ENCODE measurements around the gene NDFIP1.

The NDFIP1 gene

GRCh38 chr5:142095035-142095434, 13.5 kb upstream of the NDFIP1 start:
- DNase-seq = no peak

- DNase-seq = no peak
Observed at GRCh38 chr5:142095651-142096330, 12.8 kb upstream of the NDFIP1 start.

GRCh38 chr5:142096382-142096781, 12.2 kb upstream of the NDFIP1 start:
- no peak for DNase-seq

- no peak for DNase-seq
Observed at GRCh38 chr5:142097681-142098080, 10.9 kb upstream of the NDFIP1 start.

- no peak for DNase-seq
Observed at GRCh38 chr5:142098275-142098674, 10.3 kb upstream of the NDFIP1 start.

- no peak for DNase-seq
Observed at GRCh38 chr5:142098931-142099330, 9.6 kb upstream of the NDFIP1 start.

- DNase-seq = no peak
Observed at GRCh38 chr5:142100307-142100706, 8.3 kb upstream of the NDFIP1 start.

GRCh38 chr5:142102980-142103740, 5.4 kb upstream of the NDFIP1 start:
- DNase-seq = no peak

GRCh38 chr5:142104491-142104890, 4.1 kb upstream of the NDFIP1 start:
- no peak for DNase-seq

GRCh38 chr5:142106061-142106460, 2.5 kb upstream of the NDFIP1 start:
- DNase-seq = no peak

GRCh38 chr5:142107036-142107735, 1.4 kb upstream of the NDFIP1 start:
- no peak for DNase-seq

- DNase-seq = no peak
Observed at GRCh38 chr5:142107736-142108431, 695 bp upstream of the NDFIP1 start.

GRCh38 chr5:142109331-142110045, 909 bp downstream of the NDFIP1 start:
- no peak for DNase-seq

GRCh38 chr5:142110046-142110531, 1.5 kb downstream of the NDFIP1 start:
- no peak for DNase-seq

- DNase-seq = no peak
Observed at GRCh38 chr5:142110988-142111687, 2.6 kb downstream of the NDFIP1 start.

GRCh38 chr5:142114687-142115086, 6.1 kb downstream of the NDFIP1 start:
- no peak for DNase-seq

GRCh38 chr5:142115937-142116614, 7.5 kb downstream of the NDFIP1 start:
- DNase-seq = no peak

- DNase-seq = no peak
Observed at GRCh38 chr5:142117579-142118151, 9.1 kb downstream of the NDFIP1 start.

- DNase-seq = no peak
Observed at GRCh38 chr5:142118155-142118686, 9.6 kb downstream of the NDFIP1 start.

- no peak for DNase-seq
Observed at GRCh38 chr5:142119051-142119625, 10.6 kb downstream of the NDFIP1 start.
